Astrocyte of the spinal cord (primary cell): Measurements from ENCODE around the gene IL22RA2.
"Not testable (repeated sequence)": the region's sequence is repeated elsewhere in the genome, so short reads cannot be mapped to it uniquely, and the experiment has no call there.

Experiments
- DNase-seq: peaks from one replicate; pipeline ENCODE4 v3.0.0; 2011; ENCODE audit warnings: low read depth, low spot score
- H3K4me3 ChIP-seq: 2 replicates; pipeline ENCODE4 v1.5.1; 2011; ENCODE audit warnings: low read depth, mild to moderate bottlenecking, low read length, moderate library complexity
- CTCF ChIP-seq: IDR thresholded peaks from 2 replicates; pipeline ENCODE4 v1.5.1; 2012; ENCODE audit warnings: low read depth, mild to moderate bottlenecking, low read length, inconsistent platforms
- in situ Hi-C: cut with HindIII; loops from 2 replicates; pipeline ENCODE4 v1.10.0; 2017; ENCODE audit warnings: low sequenced_read_pairs

IL22RA2 gene

GRCh38 chr6:137210903-137211302 is 37.5 kb upstream of the IL22RA2 start:
- DNase-seq = peak; percentile 23
- no peak for TF ChIP-seq CTCF
- no peak overlapping the region for H3K4me3 ChIP-seq
- in situ Hi-C loops = no loop called here

- no peak for TF ChIP-seq CTCF
- H3K4me3 ChIP-seq = no peak overlapping the region
- no peak for DNase-seq
- in situ Hi-C loops = no loop called here
These were observed 34.8 kb upstream of the IL22RA2 start for GRCh38 chr6:137208279-137208678.

GRCh38 chr6:137207457-137207856 is 34.0 kb upstream of the IL22RA2 start:
- in situ Hi-C loops, DNase-seq, H3K4me3 ChIP-seq: not testable (repeated sequence)

GRCh38 chr6:137206577-137206976 is 33.1 kb upstream of the IL22RA2 start:
- no peak overlapping the region for H3K4me3 ChIP-seq
- TF ChIP-seq CTCF = no peak
- no peak for DNase-seq
- in situ Hi-C loops = no loop called here

- TF ChIP-seq CTCF = no peak
- in situ Hi-C loops = no loop called here
- no peak overlapping the region for H3K4me3 ChIP-seq
- DNase-seq = no peak
These were observed 29.8 kb upstream of the IL22RA2 start for GRCh38 chr6:137203256-137203655.

- H3K4me3 ChIP-seq = no peak overlapping the region
- no peak for DNase-seq
- in situ Hi-C loops = no loop called here
- no peak for TF ChIP-seq CTCF
These were observed 28.6 kb upstream of the IL22RA2 start for GRCh38 chr6:137202078-137202477.

- in situ Hi-C loops = no loop called here
- TF ChIP-seq CTCF = no peak
- H3K4me3 ChIP-seq = no peak overlapping the region
- DNase-seq = no peak
These were observed 27.6 kb upstream of the IL22RA2 start for GRCh38 chr6:137201006-137201405.
